Renal cortex interstitium (tissue), 11 donors: ENCODE data around the gene NCR3LG1. TPM values are rescaled to one million over a fixed set of nuclear protein-coding genes. Genes with fewer than 3 reads are reported as not detected.

Source experiments
- DNase-seq, 11 donors: peaks; one replicate each; pipeline ENCODE4 v3.0.0-alpha.2; 2013; ENCODE audit warnings: low read depth in 9 of 11, low spot score in 4 of 11; ENCODE audit errors: extremely low read depth in 1 of 11
- polyA plus RNA-seq, 3 donors: library from polyadenylated mRNA; unstranded; fragments of 120-200 nt; gene quantifications; one replicate each; pipeline ENCODE4 v1.2.1, GENCODE V29; 2013; ENCODE audit not compliant: insufficient read length in 3 of 3

The NCR3LG1 gene
- polyA plus RNA-seq, 3 donors, result 1.4 to 2.0 (median 1.9) TPM

DNA sequence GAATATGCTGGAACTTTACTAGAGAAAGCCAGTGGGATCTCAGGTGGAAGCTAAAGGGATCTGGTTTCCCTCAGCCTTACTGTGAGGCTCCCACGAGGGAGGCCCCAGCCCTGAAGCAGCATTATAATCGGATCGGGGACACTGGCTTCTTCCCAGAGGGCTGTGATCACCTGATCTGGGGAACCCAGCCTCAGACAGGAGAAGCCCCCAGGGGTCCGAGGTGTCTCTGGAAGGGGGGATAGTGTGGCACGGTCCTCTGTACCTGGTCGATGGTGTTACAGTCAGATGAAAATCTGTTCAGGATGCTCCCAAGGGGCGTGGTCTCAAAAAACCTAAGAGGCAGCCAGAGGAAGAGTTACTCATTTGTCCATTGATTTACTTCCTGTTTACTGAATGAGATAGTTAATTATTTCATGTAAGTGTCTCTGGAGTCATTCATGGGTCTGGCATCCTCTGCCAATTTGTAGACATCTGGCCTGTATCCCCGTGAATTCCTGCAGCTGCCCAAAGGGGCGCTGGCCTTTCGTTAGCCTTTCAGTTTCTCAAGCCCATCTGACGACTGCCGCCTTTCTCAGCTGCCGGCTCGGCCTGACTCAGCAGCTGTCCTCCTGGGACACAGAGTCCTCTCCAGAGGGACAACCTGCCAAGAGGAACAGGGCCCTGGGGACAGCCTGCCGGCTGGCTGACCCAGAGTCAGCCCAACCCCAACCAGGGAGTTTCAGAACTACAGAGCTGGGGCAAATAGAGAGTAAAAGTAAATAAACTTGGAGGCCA lies 53.8 kb downstream of the NCR3LG1 start:
- no peak for DNase-seq

DNA sequence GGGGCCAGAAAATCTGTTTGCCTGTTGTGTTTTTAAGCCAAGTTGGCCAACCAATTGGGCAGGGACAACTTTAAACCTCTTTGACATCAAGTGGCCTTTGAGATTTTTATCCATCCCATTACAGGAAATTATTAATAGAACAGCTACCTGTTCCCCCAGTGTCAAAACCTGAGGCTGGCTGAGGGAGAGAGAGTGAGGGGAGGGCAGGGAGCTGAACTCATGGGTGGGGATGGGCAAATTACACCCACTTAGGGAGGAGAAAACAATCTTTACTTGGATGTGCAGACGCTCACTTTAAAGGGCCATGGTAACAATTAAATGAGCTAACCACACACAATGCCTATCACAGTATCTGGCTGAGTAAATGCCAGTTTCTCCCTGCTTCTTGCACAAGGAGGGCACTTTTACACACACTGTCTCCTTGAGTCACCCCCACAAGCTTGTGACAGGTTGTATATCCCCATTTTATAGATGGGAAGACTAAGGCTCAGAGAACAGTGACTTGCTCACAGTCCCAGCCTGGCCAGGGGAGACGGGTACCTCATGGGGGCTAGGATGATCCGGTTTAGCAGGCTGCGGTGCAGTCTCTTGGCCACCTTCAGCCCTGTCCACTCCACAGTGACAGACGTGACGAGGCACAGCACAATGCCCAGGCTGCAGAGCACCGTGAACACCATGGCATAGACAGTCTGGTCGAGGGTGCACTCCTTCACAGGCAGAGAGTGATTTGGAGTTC lies 54.6 kb downstream of the NCR3LG1 start:
- DNase-seq, result no peak

DNA sequence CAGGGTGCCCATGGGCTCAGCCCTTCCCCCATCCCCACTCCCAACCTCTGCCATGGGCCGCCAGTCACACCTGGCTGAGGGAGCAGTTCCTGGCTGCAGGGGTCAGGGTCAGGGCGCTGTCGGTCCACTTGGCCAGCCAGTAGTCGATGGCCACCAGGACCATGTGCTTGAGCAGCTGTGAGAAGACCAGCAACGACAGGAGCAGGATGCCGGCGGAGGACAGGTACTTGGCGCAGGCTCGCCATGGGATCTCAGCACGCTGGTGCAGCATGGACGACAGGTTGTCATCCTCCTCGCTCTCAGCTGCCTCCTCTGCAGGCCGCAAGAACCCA lies 55.2 kb downstream of the NCR3LG1 start:
- no peak for DNase-seq

DNA sequence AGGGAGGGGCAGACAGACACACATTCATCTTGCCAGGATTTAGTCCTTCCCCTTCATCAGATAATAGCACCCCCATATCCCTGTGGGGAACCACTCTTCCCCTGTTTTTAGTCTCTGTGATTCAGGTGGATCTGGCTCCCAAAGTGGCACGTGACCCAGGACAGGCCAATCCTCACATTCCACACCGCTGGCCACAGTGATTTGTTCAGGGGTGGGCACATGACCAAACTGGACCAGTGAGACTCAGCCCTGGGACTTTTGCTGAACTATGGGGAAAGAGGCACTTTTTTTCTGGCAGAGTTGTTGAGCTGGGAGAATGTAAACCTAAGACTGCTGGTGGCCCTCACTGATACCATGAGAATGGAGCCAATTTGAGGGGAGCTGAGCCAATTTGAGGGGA lies 56.0 kb downstream of the NCR3LG1 start:
- no peak for DNase-seq

DNA sequence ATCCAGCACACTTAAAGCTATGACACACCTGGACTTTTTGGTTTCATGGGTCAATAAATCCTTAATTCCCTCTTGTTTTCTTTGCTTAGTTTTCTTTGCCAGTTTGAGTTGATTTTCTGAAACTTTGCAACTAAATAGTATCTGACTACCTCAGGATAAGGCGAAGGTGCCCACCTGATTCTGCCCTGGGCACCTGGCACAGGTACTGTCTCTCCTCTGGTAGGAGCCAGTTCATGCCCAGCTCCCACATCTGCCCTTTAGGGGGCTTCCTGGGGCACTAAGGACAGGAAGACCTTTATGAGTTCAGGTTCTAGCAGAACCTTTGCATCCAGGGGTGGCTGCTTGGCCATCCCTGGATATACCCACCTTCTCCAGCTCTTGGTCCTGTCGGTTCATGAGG lies 56.4 kb downstream of the NCR3LG1 start:
- DNase-seq, result no peak

DNA sequence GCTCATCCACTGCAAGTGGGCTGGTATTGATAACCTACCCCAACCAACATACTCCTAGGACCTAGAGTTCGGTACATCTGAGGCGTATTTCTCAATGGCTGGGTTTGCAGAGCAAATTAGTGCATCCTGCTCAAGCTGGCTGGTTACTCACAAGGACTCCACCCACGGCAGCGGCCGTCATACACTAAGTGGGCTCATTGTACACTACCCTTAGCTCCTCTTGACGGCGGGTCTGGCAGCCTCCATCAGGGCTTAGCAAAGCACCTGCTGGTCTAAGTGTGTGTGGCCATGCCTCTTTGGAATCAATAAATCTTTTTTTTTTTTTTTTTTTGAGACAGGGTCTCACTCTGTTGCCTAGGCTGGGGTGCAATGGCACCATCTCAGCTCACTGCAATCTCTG lies 57.0 kb downstream of the NCR3LG1 start:
- DNase-seq, result no peak

DNA sequence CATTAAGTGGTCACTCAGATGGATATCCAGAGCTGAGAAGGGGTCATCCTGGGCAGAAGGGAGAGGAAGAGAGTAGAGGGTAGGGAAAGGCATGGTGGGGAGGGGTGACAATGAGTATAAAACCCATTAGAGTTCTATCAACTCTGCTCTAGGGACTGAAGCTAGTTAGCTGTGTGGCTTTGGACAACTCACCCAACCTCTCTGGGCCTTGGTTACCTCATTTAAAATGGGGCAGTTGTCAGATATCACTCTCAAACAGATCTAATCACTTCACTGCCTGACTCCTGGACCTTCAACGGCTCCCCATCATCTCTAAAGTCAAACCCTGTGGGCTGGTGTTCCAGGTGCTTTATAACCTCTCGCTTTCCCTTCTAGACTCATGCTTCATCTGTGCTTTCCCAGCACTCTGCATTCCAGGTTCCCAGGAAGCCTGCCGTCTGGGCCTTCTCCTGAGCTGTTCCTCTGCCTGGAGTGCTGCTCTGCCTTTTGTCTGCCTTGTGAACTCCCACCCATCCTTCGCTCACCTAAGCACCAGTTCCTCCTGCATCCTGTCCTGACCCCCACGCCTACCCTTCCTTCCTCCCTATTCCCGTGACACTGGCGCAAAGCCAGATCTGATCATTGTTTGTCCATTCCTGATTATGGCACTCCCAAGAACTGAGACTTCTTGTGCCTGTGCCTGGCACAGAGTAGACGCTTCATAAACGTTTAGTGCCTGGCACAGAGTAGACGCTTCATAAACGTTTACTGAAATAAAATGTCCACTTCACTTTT lies 59.2 kb downstream of the NCR3LG1 start:
- DNase-seq, result no peak

DNA sequence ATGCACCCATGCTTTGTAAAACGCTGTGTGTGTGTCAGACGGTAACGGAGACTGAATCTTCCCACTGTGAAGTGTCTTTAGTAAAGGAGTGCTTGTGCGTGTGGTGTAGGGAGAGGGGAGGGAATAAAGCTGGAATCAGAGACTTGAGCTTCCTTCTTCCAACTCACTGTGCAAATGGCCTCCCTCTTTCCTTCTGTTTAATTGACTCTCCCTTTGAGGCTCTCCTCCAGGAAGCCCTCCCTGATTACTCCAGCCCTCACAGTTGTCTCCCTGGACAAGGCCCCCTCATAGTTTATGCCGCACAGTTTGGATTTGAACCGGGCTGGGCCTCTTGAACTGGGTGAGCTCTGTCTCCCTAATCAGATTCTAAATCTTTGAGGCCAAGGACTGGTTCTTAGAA lies 59.8 kb downstream of the NCR3LG1 start:
- DNase-seq, result no peak

DNA sequence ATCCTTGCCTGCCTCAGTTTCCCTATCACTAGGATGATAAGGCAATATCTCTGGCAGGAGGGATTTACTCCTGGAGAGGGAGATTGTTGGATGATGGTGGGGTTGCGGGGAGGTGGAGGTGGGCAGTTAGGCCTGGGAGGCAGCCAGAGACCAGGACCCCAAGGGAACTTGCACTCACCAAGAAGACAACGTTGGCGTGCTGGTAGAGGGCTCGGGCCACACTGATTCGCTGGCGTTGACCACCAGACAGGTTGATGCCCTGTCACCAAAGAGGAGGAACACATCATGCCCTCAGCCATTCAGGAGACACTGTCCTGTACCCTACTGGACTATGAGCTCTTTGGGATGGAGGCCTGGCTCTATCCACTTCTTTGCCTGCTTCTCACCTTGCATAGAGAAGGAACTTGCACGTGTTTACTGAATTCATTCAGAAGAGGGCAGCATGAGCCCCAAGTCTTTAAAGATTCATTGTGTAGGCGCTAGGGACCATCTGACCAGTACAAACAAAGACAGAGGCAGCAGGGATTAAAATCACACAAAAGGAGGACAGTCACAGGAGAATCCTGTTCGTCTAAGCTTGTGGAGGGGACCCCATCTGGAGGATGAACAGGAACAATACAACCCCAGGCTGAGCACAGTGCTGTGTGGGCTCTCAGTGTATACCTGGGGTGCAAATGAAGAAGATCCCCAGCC lies 61.0 kb downstream of the NCR3LG1 start:
- DNase-seq, result no peak

DNA sequence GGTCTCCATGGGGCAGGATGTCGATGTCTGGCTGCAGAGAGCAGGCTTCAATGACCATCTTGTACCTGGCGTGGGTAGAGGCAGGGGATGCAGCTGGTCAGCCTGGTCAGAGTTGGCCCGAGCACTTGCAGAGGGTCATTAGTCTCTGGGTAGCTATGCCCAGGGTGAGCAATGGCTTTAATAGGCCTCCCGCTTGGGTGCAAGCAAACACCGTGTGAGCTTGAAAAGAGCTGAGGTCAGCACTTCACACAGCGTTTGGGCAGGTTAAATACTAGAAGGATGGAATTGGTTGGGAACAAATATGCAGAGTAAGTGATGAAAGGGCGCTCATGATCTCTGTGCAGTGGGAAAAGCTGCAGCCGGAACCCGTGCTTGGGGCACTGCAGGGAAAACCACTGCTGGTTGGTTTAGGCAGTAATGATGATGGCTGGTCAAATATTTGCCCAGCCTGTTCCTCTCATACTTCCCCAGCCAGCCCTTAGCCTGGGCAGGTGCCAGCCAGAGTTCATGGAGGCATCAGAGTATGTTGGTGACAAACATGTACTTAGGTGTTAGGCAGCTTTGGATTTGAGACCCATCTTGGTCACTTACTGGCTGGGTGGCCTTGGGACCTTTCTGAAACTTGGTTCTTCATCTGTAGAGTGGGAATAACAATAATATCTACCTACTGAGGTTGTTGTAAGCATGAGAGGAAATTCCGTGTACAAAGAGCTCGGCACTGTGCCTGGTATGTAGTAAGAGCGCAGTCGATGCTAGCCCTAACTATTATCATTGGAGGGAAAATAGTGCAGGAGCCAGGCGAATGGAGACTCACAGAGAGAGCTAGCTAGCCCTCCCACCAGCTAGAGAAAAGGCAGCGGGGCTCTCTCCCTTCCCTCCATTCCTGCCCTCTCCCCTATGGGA lies 62.1 kb downstream of the NCR3LG1 start:
- DNase-seq, result no peak

DNA sequence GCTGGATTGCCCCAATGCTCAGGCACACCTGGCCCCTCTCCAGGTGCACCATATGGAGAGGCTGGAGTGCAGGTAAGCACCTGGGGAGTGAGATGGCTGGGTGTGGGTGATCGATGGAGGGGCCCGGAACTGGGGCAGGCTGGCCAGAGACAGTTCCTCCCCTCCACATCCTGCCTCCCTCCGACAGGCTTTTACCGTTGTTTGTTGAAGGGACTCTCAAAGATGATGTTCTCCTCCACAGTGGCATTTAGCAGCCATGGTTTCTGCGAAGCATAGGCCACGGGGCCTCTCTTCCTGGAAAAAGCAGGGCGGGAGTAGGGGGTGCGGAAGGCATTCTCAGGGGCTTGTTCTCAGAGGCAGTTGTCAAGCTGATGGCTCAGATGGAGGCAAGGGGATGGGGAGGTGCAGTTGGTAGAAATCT lies 62.7 kb downstream of the NCR3LG1 start:
- DNase-seq, result no peak

DNA sequence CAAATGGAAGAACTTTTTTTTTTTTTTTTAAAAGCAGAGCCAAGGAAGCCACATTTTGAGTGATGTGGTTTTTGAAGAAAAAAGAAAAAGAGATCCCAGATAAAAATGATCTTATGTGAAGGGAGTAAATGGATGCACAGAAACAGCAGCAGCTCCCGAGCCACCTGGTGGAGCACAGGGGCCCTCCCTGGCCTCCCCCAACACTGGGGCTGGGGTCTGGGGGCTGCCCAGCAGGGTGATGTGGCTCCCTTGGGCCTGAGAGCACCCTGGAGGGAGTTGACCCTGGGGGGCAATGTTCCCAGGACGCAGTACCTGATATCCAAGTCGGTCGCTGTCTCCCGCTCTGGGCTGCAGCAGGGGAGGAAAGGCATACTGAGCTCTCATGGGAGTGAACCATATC lies 63.4 kb downstream of the NCR3LG1 start:
- DNase-seq, result no peak

DNA sequence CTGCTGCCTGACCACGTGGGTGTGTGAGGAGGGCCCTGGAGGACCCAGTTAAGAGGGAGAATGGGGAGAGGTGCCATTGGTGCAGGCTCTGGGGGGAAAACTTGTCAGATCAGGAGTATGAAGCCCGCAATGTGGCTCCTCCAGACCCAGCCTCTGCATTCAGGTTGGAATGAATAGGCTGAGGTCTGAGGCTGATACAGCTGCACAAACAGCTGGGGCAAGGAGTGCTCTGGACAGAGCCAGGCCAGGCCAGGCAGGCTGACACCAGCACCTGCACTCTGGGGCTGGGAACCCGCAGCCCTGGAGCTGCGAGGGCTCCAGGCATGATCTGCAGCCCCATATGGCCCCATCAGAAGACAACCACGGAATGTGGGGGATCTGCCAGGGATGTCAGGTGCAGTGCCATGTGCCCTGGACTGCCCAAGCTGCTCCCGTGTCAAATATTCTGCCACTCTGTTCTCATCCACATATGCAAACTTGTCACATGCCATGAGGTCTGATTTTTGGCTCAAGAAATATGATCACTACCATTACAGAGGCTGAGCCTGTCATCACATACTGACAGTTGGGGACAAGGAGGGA lies 64.0 kb downstream of the NCR3LG1 start:
- DNase-seq, result no peak

DNA sequence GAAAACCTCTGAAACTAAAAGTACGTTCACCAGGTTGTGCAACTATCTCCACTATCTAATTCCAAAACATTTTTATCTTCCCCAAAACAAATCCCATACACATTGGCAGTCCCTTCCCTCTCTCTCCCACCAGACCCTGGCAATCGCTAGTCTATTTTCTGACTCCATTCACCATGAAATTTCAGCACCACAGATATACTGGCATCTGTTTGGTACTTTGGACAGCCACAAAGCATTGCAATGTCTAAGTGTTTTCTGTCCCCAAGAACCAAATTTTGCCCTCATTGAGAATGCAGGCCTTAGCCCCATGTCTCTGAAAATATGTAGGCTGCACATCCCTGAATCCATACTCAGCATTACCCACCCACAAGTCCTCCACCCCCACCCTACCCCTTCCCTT lies 64.9 kb downstream of the NCR3LG1 start:
- no peak for DNase-seq

DNA sequence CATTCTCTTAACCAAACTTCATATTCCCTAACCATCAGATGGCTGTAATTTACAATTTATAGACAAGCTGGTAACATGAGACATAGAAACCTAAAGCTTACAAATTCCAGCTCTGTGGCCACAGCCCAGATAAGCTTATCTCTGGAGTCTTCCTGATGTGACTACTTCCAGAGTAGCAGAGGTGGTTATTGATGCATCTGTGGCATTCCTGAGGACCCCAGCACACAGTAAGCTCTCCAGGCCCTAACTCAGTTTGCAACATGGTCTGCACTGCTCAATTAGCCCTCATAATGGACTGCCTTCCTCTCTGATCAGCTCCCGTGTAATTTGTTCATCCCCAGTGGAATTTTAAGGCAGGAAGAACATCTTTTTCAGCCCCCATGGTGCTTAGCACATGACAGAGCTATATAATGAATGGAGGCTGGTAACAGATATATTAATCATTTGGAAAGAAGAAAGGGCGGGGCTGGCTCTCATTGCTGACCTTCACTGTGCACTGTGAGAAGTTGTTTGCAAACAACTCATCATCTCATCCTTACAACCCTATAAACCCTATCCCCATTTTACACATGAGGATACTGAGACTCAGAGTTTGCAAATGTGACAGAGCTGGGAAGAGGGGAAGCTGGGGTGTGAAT lies 67.0 kb downstream of the NCR3LG1 start:
- DNase-seq, result no peak

DNA sequence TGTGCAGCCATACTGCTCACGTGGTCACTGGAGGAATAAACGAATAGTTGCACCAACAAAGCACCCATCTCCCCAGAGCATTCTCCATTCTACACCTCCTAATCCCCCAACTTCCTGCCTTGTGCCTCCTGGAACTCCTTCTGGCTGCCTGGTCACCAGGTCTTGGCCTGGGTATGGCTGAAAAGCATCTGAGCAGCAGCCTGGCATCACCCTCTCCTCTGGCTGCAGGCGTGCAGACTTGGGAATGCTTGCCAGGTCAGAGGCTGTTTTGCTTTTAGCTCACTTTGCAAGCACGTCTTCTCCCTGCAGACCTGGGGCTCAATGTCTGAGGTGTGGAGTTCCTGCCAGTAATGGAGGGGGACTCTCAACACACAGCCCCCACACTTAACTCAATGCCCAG lies 70.2 kb downstream of the NCR3LG1 start:
- no peak for DNase-seq

DNA sequence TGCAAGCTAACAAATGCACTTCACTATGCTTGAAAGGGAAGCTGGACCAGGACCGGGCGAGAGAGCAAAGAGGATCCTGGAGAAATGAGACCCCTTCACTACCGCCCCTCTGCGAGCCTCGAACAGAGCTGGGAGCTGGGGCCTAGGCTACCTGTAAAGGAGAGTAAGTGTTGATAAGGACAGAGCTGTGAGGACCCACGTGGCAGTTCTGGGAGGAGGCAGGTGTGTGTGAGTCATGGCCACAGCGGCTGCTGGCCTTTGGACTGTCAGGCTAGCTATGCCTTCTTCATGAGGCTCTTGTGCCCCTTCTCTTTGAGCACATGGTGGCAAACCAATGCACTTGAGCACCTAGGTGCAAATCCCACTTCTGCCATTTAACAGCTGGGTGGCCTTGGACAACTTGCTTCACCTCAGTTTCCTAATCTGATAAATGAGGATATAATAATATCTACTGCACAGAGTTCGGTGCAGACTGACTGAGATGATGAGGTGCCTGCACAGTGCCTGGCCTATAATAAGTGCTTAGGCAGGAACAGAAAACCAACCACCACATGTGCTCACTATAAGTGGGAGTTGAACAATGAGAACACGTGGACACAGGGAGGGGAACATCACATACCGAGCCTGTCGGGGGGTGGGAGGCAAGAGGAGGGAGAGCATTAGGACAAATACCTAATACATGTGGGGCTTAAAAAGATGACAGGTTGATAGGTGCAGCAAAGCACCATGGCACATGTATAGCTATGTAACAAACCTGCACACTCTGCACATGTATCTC lies 72.1 kb downstream of the NCR3LG1 start:
- DNase-seq, result no peak
